DND-41 (cell line): ENCODE data around the gene FUNDC2.

Source experiments
- CTCF ChIP-seq: IDR thresholded peaks from 2 replicates; pipeline ENCODE4 v1.5.1; 2012; ENCODE audit warnings: borderline replicate concordance, low read length, moderate library complexity, mild to moderate bottlenecking; ENCODE audit not compliant: poor library complexity, severe bottlenecking; ENCODE audit errors: extremely low read depth
- EZH2 ChIP-seq: IDR thresholded peaks from 3 replicates; pipeline ENCODE4 v1.6.1; 2012; ENCODE audit warnings: borderline replicate concordance, low read depth, mild to moderate bottlenecking, moderate library complexity, low read length, inconsistent platforms; ENCODE audit not compliant: severe bottlenecking

- TF ChIP-seq EZH2 (no peak), CTCF (no peak)
Observed at GRCh38 chrX:155053656-155054055, 27.0 kb downstream of the FUNDC2 start.
